Subcutaneous adipose tissue (tissue), 4 donors: ENCODE results near the gene NDUFS2. TPM values are rescaled to one million over a fixed set of nuclear protein-coding genes. Genes with fewer than 3 reads are reported as not detected.

Experiments
- total RNA-seq, 4 donors: library from RNA; depleted of rRNA; stranded (reverse); fragments of >200 nt; gene quantifications; one replicate each; pipeline ENCODE4 v1.1.0, GENCODE V29; 2016
- TF ChIP-seq, protein P1 (sequence below): fragments of 450-650 bp; IDR thresholded peaks from one replicate; pipeline ENCODE4 v1.5.1; 2016; ENCODE audit warnings: low read depth, mild to moderate bottlenecking, control low read depth, antibody characterized with exemption, moderate library complexity

Gene NDUFS2
- total RNA-seq, 4 donors from 2014 or later: 74.7 to 125 (median 106) TPM

DNA sequence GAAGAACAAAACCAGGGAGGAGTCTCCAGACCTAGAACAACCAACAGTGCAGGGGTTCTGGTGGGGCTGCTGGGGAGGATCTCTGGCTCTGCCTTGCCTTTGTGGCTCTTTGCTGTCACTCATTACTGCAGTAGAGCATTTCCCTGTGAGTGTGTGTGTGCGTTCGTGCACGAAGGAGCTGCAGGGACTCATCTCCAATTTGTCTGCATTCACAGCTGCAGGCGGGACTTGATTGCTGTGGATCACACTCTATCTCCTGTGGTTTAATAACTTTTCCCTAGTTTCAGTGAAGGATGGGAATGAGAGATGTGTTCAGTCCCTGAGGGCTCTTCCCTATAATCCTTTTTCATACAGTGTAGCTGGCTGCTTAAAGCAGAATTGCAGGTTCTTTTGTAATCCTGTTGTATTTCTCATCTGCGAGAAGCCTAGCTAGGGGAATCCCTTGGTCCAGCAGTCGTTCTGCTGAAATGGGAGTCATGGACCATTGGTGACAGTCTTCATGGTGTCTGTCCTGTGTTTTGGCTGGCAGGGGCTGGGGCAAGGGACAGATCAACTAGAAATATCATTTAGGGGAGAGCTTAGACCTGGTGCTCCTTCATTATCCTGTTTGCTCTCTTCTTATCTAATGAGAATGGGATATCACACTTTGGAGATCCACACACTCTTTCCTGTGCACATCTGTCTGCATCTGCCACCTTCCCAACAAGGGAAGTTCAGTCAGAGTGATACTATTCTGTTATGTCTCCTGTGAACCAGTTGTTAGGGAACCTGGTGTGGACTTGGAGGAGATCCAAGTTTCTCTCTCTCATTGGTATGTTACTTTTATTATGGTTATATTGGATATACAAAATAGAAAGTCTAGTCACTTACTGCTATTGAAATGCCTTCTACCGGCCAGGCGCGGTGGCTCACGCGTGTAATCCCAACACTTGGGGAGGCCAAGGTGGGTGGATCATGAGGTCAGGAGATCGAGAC, 59.4 kb downstream of the NDUFS2 start:
- TF ChIP-seq, protein P1, sequence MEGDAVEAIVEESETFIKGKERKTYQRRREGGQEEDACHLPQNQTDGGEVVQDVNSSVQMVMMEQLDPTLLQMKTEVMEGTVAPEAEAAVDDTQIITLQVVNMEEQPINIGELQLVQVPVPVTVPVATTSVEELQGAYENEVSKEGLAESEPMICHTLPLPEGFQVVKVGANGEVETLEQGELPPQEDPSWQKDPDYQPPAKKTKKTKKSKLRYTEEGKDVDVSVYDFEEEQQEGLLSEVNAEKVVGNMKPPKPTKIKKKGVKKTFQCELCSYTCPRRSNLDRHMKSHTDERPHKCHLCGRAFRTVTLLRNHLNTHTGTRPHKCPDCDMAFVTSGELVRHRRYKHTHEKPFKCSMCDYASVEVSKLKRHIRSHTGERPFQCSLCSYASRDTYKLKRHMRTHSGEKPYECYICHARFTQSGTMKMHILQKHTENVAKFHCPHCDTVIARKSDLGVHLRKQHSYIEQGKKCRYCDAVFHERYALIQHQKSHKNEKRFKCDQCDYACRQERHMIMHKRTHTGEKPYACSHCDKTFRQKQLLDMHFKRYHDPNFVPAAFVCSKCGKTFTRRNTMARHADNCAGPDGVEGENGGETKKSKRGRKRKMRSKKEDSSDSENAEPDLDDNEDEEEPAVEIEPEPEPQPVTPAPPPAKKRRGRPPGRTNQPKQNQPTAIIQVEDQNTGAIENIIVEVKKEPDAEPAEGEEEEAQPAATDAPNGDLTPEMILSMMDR: no peak

Other genes with a start within 250 kb of the NDUFS2 start
- gene ITLN2, start 247.6 kb upstream of the NDUFS2 start, total RNA-seq: not detected
- gene F11R, start 181.2 kb upstream of the NDUFS2 start, total RNA-seq: 100 to 1,000 TPM in 1 of 4 donors, 10 to 100 TPM in 3; 38.6 to 133 (median 51.5) TPM
- gene TSTD1, start 163.4 kb upstream of the NDUFS2 start, total RNA-seq: 10 to 100 TPM in 3 of 4 donors, 1 to 10 TPM in 1; 8.6 to 65.4 (median 43.8) TPM
- 10 to 100 TPM; 40.1 to 81.4 (median 74.9) TPM for gene USF1, start 156.4 kb upstream of the NDUFS2 start, total RNA-seq
- 10 to 100 TPM in 3 of 4 donors, 1 to 10 TPM in 1; 6.0 to 46.9 (median 17.6) TPM for gene ARHGAP30, start 132.5 kb upstream of the NDUFS2 start, total RNA-seq
- 1 to 10 TPM in 1 of 4 donors, under 1 TPM in 1, not detected in 2; 0.22 to 2.4 TPM for gene NECTIN4, start 112.8 kb upstream of the NDUFS2 start, total RNA-seq
- gene KLHDC9, start 104.0 kb upstream of the NDUFS2 start, total RNA-seq: 1 to 10 TPM in 2 of 4 donors, under 1 TPM in 1, not detected in 1; 0.68 to 4.8 (median 1.7) TPM
- 10 to 100 TPM; 35.0 to 57.1 (median 42.5) TPM for gene PFDN2, start 84.3 kb upstream of the NDUFS2 start, total RNA-seq
- gene NIT1, start 84.3 kb upstream of the NDUFS2 start, total RNA-seq: 10 to 100 TPM; 20.4 to 41.1 (median 35.3) TPM
- gene DEDD, start 69.7 kb upstream of the NDUFS2 start, total RNA-seq: 10 to 100 TPM; 25.2 to 36.8 (median 36.4) TPM
- 100 to 1,000 TPM in 1 of 4 donors, 10 to 100 TPM in 3; 41.8 to 109 (median 65.4) TPM for gene UFC1, start 48.4 kb upstream of the NDUFS2 start, total RNA-seq
- gene USP21, start 42.9 kb upstream of the NDUFS2 start, total RNA-seq: 10 to 100 TPM in 2 of 4 donors, 1 to 10 TPM in 2; 8.8 to 19.6 (median 11.0) TPM
- 10 to 100 TPM in 3 of 4 donors, 1 to 10 TPM in 1; 7.7 to 28.4 (median 17.8) TPM for gene PPOX, start 35.9 kb upstream of the NDUFS2 start, total RNA-seq
- 10 to 100 TPM; 11.7 to 25.3 (median 19.8) TPM for gene B4GALT3, start 24.9 kb upstream of the NDUFS2 start, total RNA-seq
- gene ADAMTS4, start 3.3 kb upstream of the NDUFS2 start, total RNA-seq: 10 to 100 TPM; 16.8 to 79.3 (median 33.9) TPM
- 100 to 1,000 TPM in 3 of 4 donors, 10 to 100 TPM in 1; 39.6 to 510 (median 152) TPM for gene FCER1G, start 12.9 kb downstream of the NDUFS2 start, total RNA-seq
- not detected for gene APOA2, start 21.3 kb downstream of the NDUFS2 start, total RNA-seq
- gene TOMM40L, start 23.7 kb downstream of the NDUFS2 start, total RNA-seq: 10 to 100 TPM in 2 of 4 donors, 1 to 10 TPM in 2; 7.5 to 10.6 (median 9.9) TPM
- gene NR1I3, start 35.8 kb downstream of the NDUFS2 start, total RNA-seq: not detected
- not detected for gene PCP4L1, start 56.4 kb downstream of the NDUFS2 start, total RNA-seq
- 1 to 10 TPM; 2.4 to 7.8 (median 3.9) TPM for gene MPZ, start 107.6 kb downstream of the NDUFS2 start, total RNA-seq
- 10 to 100 TPM; 27.1 to 41.8 (median 34.4) TPM for gene SDHC, start 112.0 kb downstream of the NDUFS2 start, total RNA-seq
- not detected for gene CFAP126, start 165.5 kb downstream of the NDUFS2 start, total RNA-seq